Kidney glomerular epithelial cell (primary cell): ENCODE measurements around the gene C9orf40.

Experiments
- DNase-seq: peaks from one replicate; lab custom pipeline; 2025; lab: John Stamatoyannopoulos, UW

Gene C9orf40

DNA sequence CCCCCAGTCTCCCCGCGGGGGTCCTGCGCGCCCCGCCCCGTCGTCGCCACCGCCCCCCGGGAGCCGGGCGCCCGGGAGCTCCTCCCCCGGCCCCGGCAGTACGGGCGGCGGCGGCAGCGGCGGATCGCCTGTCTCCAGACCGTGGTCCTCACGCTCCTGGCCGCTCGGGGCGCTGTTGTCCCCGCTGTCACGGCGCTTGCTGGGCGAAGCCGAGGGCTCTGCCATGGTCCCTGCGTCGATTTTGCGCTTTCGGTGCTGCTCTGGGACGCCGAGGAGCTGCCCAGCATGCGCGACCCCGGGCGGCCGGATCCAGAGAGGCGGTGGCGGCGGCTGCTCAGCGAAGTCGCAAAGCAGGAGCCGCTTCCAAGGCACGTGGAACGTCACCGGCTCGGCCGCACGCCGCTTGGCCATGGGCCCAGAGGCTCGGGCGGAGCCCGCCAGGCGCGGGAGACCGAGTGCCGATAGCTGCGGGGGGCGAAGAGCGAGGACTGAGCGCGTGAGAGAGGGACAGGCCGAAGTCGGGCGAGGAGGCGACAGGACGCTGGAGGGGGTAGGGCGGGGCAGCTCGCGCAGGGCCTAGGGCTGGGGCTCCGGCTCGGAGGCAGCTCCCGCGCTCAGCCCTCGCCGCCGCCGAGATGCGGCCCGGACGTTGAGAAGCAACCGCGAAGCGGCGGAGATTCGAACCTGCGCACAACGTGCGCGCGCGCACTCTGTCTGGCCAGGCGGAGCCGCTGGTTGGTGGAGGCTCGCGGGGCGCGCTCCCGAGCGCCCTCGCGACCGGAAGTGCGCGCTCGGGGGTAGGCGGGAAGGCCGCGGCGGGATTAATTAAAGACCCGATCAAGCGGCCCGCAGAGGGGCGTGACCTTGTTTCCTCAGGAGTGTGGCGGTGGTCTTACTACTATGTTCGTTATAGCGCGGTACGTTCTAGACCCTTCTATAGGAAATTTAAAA, at the start of gene C9orf40:
Gene C9orf40 (minus strand): TSS at position 712 of the 951 bp plus-strand sequence. CDS start 301 bp downstream, at position 411.
- DNase-seq: peak; percentile 68

DNA sequence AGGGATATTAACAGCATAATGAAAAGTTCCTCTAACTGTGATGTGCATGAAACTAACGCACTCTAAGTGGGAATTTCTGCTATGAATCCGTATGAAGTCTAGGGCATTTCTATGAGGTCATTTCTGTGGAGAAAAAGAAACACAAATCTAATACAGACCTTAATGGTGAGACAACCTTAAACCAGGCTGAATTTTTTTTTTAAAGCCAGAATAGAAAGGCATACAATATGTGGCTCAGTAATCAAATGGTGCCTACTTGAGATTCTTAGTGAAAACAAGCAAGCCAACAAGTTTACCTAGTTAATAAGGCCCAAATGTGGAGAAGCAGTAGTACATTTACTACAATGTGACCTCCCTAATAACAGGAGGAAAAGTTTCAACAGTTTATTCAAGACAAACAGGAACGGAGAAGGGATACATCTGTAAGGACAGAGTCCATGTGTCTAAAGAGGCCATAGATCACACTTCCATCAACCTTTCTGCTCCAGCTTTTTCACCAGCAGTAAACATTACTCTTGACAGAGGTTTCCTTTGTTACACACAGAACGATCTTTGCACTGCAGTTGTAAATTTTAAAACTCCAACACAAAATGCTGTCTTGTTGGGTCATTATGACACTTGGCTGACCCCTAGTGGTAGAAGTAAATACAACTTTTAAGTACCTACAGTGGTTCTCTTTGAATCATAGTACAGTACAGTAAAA, 49.2 kb upstream of the C9orf40 start:
- DNase-seq: peak; percentile 76

DNA sequence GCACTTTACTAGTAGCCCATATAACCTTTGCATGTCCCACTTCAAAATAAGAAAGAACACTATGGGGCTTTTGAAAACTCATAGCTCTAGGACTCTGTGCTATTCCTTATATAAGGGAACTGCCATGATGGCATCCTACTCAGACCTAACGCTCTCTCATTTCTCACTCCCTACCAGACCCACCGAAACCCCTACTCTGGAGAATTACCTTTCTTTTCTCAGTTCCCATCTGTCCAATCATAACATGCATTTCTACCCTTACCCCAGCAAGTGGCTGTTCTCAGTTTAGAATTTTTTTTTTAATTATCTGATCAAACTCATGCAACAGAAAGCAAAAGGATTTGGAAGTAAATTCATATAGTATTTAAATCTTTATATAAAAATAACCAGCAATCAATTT, 48.1 kb upstream of the C9orf40 start:
- no peak for DNase-seq

GRCh38 chr9:74985041-74985440, 32.3 kb upstream of the C9orf40 start:
- DNase-seq: peak; percentile 11

DNA sequence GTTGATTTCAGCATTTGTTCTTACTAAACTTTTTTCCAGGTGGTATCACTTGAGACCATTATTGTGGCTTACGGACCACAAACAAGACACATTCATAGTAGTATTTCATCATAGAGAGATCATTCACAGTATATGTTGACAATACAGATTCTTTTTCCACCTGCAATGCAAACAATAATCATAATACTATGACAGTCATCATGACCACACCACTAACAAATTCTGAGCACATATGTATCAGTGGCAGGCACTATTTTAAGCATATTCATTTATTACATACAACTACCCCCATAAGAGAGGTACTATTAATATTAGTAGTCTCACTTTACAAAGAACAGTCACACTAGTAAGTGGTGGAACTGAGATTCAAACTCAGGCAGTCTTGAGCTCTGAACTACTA, 31.0 kb upstream of the C9orf40 start:
- DNase-seq: no peak

GRCh38 chr9:74979844-74980243, 27.1 kb upstream of the C9orf40 start:
- no peak for DNase-seq

- no peak for DNase-seq
These were observed 24.6 kb upstream of the C9orf40 start for GRCh38 chr9:74977287-74977686.

- no peak for DNase-seq
These were observed 22.8 kb upstream of the C9orf40 start for GRCh38 chr9:74975538-74975937.

- DNase-seq: no peak
These were observed 21.8 kb upstream of the C9orf40 start for GRCh38 chr9:74974558-74974957.

DNA sequence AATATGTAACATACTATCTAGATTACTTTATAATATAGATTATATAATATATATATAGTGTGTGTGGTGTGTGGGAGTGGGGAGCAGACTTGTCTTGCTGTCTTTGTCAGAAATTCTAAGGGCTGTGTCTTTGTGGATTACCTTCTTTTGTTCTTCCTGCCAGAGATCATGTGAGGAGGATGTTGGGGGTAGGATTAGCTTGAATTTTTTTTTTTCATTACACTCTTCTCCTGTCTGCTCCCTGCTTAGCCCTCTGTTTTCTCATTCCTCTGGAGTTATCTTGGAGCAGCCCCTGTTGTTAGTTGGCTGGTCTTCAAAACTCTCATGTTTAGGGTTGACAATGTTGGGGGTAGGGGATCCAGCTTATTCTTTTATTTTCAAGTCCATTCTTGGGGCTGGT, 21.0 kb upstream of the C9orf40 start:
- no peak for DNase-seq

DNA sequence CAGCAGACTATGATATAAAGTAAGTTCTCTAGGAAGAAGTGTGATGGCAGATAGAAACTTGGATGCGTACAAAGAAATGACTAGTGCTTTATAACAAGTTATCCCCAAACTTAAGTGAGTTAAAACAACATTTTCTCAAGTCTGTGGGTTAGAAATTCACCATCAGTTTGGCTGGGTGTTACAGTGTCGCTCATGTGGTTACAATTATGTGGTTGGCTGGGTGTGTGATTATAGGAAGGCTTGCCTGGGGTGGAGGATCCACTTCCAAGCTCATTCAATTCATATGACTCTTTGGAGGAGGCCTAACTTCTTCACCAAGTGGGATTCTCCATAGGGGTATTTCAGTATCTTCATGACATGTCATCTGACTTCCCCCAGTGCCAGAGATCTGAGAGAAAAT, 10.3 kb upstream of the C9orf40 start:
- no peak for DNase-seq

DNA sequence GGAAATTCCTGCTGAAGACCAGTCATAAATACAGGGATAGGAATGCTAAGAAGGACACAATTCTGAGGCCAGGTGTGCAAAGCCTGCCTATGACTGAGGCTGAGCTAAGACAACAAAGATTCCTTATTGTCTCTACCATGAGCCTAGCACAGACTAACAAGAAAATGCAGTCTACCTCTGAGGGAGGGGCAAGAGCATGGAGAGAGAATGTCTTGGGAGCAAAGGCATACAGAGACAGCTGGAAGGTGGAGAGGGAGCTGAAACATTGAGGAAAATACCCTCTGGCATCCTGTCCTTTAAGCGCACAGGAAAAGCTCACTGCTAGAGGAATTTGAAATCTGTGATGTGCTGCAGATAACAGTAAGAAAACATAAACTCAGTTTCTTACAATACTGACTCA, 8.8 kb upstream of the C9orf40 start:
- DNase-seq: no peak

- peak; percentile 60 for DNase-seq
These were observed 7.8 kb upstream of the C9orf40 start for GRCh38 chr9:74960561-74960960.

DNA sequence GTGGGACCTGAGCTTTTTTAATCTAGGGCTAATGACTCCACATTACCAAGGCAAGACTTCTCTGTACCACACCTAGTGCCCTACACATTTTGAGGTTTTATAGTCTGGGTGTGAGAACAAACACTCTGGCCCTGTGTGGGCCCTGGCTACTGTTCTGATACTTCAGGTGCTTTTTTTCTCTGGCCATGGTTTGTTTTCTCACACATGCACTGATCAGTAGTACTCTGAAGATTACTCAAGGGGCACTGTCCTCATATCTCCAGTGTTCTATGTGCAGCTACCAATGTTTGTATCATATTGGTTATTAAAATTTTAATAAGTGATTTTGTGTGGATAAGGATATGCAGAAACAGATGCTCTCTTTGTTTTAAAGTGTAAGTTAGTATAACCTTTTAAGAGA, 5.9 kb upstream of the C9orf40 start:
- DNase-seq: no peak

DNA sequence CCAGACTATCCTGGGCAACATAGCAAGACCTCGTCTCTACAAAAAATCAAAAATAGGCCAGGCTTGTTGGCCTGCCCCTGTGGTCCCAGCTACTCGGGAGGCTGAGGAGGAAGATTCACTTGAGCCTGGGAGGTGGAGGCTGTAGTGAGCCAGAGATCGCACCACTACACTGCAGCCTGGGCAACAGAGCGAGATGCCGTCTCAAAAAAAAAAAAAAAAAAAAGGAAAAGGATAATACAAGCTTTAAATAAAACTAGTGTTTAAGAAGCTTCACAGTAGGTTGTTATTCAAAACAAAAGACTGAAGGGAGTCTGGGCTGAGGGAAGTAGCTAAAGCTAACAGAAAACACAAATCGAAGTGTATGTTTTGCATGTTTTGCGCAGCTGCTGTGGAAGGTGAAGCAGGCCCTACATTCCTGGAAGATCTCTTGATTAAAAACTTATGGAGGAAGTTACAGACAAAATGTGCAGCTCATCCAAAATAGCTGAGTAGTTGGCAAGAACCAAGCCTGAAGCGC, 581 bp upstream of the C9orf40 start:
- no peak for DNase-seq

DNA sequence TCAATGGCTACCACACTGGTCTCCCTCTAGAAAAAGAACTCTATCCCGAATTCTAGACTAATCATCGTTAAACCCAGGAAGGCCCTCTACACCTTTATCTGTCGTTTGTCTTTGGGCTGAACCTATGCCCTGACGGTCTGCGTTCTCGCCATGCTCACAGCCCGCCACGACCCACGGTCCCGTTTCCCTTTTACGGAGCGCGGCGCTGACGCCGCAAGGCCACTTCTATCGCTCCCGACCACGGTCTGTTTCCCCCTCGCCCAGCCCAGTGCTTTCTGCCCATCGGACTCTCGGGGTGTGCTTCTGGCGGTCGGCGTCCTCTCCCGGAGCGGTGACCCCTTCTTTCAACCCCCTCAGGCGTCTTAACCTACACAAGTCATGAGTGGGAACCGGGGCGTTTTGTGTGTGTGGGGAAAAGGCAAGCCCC, 974 bp downstream of the C9orf40 start:
- DNase-seq: no peak

GRCh38 chr9:74951107-74951720, 1.5 kb downstream of the C9orf40 start:
- no peak for DNase-seq

DNA sequence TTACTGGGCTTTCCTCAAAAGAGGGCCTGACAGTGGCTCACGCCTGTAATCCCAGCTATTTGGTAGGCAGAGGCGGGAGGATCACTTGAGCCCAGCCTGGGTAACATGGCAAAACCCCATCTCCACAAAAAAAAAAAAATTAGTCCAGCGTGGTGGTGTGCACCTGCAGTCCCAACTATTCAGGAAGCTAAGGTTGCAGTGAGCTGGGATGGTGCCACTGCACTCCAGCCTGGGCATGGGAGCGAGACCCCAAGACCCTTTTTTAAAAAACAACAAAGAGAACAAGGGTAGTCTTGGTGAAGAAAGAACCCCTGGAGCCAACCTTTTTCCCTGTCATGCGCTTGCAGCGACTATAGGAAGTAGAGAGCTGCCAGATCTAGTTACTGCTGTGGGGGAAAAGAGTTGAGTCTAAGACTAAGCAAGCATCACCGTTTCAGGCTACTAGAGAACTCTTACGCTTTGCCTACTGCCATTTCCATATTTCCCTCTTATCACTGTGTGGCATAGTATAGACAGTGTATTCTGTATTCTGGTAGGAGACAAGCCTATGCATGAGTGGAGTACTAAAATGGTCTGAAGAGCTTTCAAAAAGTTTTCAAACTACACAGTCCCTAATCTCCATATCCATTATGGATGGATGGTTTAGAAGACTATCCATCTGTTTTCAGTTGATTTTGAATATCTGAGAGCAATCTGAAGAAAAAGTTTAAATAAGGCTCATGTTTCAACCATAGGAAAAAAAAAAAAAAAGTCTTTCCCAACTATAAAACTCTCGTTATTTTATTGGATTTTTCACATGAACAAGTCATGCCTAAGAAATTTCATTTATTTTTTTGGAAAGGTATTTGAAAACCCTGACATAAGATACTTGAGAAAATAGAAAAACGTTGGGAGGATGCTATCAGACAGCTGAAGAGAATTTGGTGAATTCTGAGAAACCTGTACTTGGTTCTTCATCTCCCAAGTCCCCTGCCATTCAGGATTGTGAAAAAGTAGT, 2.6 kb downstream of the C9orf40 start:
- no peak for DNase-seq

- DNase-seq: no peak
These were observed 3.8 kb downstream of the C9orf40 start for GRCh38 chr9:74948937-74949336.

- DNase-seq: no peak
These were observed 6.0 kb downstream of the C9orf40 start for GRCh38 chr9:74946686-74947085.

DNA sequence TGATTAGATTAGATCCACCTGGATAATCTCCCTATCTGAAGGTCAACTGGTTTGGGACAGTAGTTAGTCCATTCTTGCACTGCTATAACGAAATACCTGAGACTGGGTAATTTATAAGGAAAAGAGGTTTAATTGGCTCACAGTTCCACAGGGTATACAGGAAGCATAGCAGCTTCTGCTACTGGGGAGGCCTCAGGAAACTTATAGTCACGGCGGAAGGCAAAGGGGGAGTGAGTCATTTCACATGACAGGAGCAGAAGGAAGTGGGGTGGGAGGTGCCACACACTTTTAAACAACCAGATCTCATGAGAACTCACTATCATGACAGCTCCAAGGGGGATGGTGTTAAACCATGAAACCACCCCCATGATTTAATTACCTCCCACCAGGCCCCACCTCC, 9.9 kb downstream of the C9orf40 start:
- no peak for DNase-seq
